ENCODE measurements around the gene CGB2. TPM values are rescaled to one million over a fixed set of nuclear protein-coding genes. Genes with fewer than 3 reads are reported as not detected.

CGB2 gene
- total RNA-seq, 1 experiment from 2014 or later = 0.77 TPM

GRCh38 chr19:49070416-49070815, 38.7 kb downstream of the CGB2 start:
- no peak overlapping the region for H2AFZ ChIP-seq (ENCODE audit: low read length)
- no peak overlapping the region for H2BK120ac ChIP-seq (ENCODE audit: low read depth, low read length, poor library complexity, severe bottlenecking)
- H2BK20ac ChIP-seq (ENCODE audit: low read depth, low read length, poor library complexity, severe bottlenecking) = no peak overlapping the region
- Mint-ChIP-seq H3K27ac (no peak overlapping the region), H3K27me3 (ENCODE audit: low read depth) (peaks cover 93% of the 10 kb centered on the region), H3K4me3 (peak overlapping the region in 1 of 2 experiments; percentile 18; a peak in 1 of 5 replicates), H3K36me3 (ENCODE audit: insufficient read depth in 1 of 3, low read depth in 3 of 3) (peaks cover 0 to 4% (median 3%) of the 10 kb centered on the region in 3 experiments; a peak in 3 of 7 replicates), H3K9me3 (peaks cover 9 to 18% of the 10 kb centered on the region in 2 experiments; a peak in 4 of 5 replicates), H3K4me1 (peaks cover 21 to 48% of the 10 kb centered on the region in 2 experiments)
- no peak overlapping the region for H2BK12ac ChIP-seq (ENCODE audit: insufficient read length, low read depth, low read length)
- H3K56ac ChIP-seq (ENCODE audit: insufficient read length, low read depth, low read length) = no peak overlapping the region
- H2BK15ac ChIP-seq (ENCODE audit: low read depth, low read length) = no peak overlapping the region
- H3T11ph ChIP-seq (ENCODE audit: low read length) = no peak overlapping the region
- H4K91ac ChIP-seq (ENCODE audit: insufficient read length, low read depth, low read length) = no peak overlapping the region
- peaks cover 2% of the 10 kb centered on the region; the same call in 1 of the 2 replicates for H3K4me1 ChIP-seq (ENCODE audit: insufficient read depth, low read length)
- TF ChIP-seq CTCF (conservative IDR thresholded peaks at IDR 0.05) = no peak
- no peak overlapping the region for H3K4ac ChIP-seq (ENCODE audit: low read depth, low read length)
- peaks cover 1% of the 10 kb centered on the region for H3K23me2 ChIP-seq (ENCODE audit: insufficient read length, low read depth, low read length, poor library complexity, severe bottlenecking)
- no CpG with 5 or more reads among the region's 21 CpGs for WGBS (ENCODE audit: extremely low coverage, insufficient read length, low lambda C conversion rate)
- H3K18ac ChIP-seq (ENCODE audit: insufficient read length, low read depth, low read length) = no peak overlapping the region
- H4K5ac ChIP-seq (ENCODE audit: insufficient read length, low read depth, low read length) = no peak overlapping the region
- H3K14ac ChIP-seq (ENCODE audit: insufficient read depth, low read length) = no peak overlapping the region
- no peaks in the 10 kb centered on the region for H3K79me2 ChIP-seq (ENCODE audit: insufficient read depth, low read length)
- no peak overlapping the region for H4K8ac ChIP-seq (replicated peaks; ENCODE audit: insufficient read length, low read depth, low read length)
- DNase-seq = no peak
- peaks cover 49% of the 10 kb centered on the region for H3K27me3 ChIP-seq (ENCODE audit: insufficient read depth, low read length)
- no peaks in the 10 kb centered on the region for H3K79me1 ChIP-seq (ENCODE audit: insufficient read depth, low read depth, low read length, poor library complexity, severe bottlenecking)
- H4K20me1 ChIP-seq (ENCODE audit: control insufficient read depth, insufficient read depth, insufficient read length) = no peaks in the 10 kb centered on the region
- H3K9me3 ChIP-seq (ENCODE audit: control insufficient read depth, low read depth, low read length) = no peaks in the 10 kb centered on the region
- no peak overlapping the region for H3K23ac ChIP-seq (ENCODE audit: insufficient read length, low read depth, low read length)
- no peak overlapping the region for H3K9ac ChIP-seq (ENCODE audit: extremely low read depth, insufficient read length, low read length)
- H3K27ac ChIP-seq (ENCODE audit: insufficient read length, low read depth, low read length) = no peak overlapping the region
- no peak overlapping the region for H3K4me2 ChIP-seq (ENCODE audit: insufficient read depth, insufficient read length, low read length)
- no peak overlapping the region for H2AK5ac ChIP-seq (ENCODE audit: insufficient read length, low read length)
- H2BK5ac ChIP-seq (ENCODE audit: insufficient read length, low read length) = no peak overlapping the region

All from H9 (cell line).